Measurements from ENCODE around the gene KDM2B.
"Not testable (repeated sequence)": the region's sequence is repeated elsewhere in the genome, so short reads cannot be mapped to it uniquely, and the experiment has no call there.

Gene KDM2B

DNA sequence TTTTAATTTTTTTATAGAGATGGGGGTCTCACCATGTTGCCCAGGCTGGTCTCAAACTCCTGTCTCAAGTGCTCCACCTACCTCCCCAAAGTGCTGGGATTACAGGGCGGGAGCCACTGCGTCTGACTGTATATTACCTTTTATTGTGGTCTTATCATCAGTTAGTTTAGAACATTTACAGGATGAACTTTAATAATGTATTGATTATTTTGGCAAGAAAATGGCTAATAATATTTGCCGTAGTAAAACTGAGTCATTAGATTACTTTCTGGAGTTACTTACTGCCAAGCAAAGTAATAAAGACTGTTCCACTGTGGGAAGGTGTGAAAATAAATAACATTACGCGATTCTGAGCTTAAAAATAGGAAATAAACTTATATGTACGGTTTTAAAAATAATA is 21.9 kb upstream of the KDM2B start:
- DNase-seq (ENCODE audit: extremely low read depth, low read depth): no peak
- TF ChIP-seq CTCF (IDR thresholded peaks at IDR 0.05; ENCODE audit: low read depth, low read length): no peak

DNA sequence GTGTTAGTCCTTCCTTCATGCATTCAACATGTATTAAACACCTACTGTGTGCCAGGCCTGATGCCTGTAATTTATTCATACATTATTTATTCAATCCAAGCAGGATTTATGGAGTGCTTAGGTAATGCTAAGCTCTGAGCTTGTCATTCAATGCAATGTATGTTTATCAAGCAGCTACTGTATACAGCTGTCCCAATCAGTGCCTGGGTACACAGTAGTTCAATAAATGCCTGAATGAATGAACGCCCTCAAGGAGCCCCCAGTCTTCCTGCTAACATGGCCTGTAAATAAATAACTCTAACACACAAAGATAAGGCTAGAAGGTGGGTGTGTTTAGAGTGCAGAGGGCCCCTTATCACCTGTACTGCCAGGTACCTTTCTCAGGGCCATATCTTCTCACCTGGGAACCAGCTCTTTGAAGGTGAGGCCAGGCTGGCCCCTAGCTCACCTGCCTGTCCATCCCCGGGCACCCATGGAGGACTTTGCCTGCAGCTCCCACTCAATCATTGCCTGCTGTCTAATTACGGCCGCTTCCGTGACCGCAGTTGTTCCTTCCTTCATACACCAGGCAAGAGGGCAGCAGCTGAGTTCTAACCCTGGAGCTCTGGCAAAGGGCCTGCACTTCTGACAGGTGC is 20.0 kb upstream of the KDM2B start:
- no peak for TF ChIP-seq CTCF (IDR thresholded peaks at IDR 0.05; ENCODE audit: low read depth, low read length)
- no peak for DNase-seq (ENCODE audit: extremely low read depth, low read depth)

DNA sequence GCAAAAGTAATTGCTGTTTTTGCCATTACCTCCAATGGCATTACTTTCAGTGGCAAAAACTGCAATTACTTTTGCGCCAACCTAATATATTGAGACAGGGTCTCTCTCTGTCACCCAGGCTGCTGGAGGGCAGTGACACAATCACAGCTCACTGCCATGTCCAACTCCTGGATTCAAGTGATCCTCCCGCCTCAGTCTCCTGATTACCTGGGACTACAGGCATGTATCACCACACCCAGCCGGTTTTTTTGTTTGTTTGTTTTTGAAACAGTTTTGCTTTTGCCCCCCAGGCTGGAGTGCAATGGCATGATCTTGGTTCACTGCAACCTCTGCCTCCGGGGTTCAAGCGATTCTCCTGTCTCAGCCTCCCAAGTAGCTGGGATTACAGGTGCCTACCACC is 15.7 kb upstream of the KDM2B start:
- no peak for DNase-seq (ENCODE audit: extremely low read depth, low read depth)
- no peak for TF ChIP-seq CTCF (IDR thresholded peaks at IDR 0.05; ENCODE audit: low read depth, low read length)

GRCh38 chr12:121595520-121595919 is 14.7 kb upstream of the KDM2B start:
- no peak for TF ChIP-seq CTCF (IDR thresholded peaks at IDR 0.05; ENCODE audit: low read depth, low read length)
- no peak for DNase-seq (ENCODE audit: extremely low read depth, low read depth)

DNA sequence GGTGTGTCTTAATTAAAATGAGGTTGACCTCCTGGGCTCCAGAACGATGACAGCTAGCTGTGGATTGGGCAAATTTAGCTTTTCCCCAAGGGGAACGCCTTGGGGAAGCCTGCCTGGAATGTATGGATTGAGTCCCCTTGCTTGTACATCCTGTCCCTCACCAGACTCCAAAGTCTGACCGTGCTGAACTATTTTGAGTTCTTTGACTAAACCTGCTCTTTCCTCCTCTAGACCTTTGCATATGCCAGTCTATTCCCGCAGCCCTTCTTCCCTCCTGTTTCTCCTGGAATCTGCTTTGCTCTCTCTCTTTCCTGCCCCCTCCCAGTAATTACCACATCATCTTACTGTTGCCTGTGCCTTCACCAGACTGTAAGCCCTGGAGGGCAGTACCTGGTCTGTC is 11.5 kb upstream of the KDM2B start:
- no peak for DNase-seq (ENCODE audit: extremely low read depth, low read depth)
- TF ChIP-seq CTCF (IDR thresholded peaks at IDR 0.05; ENCODE audit: low read depth, low read length): no peak

DNA sequence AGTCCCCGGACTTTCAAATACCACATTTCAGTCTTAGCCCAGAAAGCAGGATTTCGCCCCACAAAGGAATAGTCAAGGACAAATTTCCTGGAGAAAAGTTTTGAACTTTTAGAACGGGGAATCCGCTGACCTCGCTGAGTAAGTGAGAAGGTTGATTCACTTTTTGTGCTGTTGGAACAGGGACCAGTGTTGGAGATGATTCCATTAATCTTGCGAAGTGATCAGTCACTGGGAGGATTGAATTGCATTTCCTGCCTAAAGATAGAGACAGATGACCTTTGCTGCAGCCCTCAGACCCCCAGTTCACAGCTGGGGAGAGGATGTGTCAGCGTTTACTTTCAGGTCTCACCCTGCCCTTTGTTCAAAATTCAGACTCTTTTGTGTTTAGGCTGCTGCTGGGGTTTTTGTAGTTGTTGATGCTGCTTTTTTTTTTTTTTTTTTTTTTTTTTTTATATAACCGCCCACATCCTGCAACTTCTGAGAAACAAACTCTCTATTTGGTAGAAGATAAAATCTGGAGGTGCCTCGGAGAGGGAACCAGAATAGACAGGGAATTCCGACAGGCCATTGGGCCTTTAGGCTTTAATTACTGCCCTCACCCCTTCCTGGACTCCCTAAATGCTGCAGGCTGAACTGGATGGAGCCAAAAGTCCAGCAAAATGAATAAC is 9.8 kb upstream of the KDM2B start:
- DNase-seq (ENCODE audit: extremely low read depth, low read depth): no peak

DNA sequence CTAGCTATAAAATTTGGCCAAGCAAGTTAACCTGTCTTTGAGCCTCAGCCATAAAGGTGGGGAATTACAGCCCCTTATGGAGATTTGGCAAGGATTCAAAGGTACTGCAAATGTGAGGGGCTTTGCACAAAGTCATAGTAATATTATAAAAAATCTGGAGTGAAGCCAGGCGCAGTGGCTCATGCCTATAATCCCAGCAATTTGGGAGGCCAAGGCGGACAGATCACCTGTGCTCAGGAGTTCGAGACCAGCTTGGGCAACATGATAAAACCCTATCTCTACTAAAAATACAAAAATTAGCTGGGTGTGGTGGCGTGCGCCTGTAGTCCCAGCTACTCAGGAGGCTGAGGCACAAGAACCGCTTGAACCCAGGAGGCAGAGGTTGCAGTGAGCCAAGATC is 4.1 kb upstream of the KDM2B start:
- DNase-seq (ENCODE audit: extremely low read depth, low read depth): not testable (repeated sequence)

More for the DNA sequence above, 9.8 kb upstream of the KDM2B start:
- TF ChIP-seq CTCF (IDR thresholded peaks at IDR 0.05; ENCODE audit: low read depth, low read length): no peak

GRCh38 chr12:121583334-121583661 is 2.5 kb upstream of the KDM2B start:
- DNase-seq (ENCODE audit: extremely low read depth, low read depth): not testable (repeated sequence)

All from AG09319 (cell line).